CD4-positive, alpha-beta T cell treated with Interferon gamma for 1 hour (primary cell): Measurements from ENCODE around the gene IMMP2L.
"Not testable (repeated sequence)": the region's sequence is repeated elsewhere in the genome, so short reads cannot be mapped to it uniquely, and the experiment has no call there.

ENCODE experiments used
- DNase-seq: peaks from one replicate; pipeline ENCODE4 v3.0.0-alpha.2; 2020

Gene IMMP2L

DNA sequence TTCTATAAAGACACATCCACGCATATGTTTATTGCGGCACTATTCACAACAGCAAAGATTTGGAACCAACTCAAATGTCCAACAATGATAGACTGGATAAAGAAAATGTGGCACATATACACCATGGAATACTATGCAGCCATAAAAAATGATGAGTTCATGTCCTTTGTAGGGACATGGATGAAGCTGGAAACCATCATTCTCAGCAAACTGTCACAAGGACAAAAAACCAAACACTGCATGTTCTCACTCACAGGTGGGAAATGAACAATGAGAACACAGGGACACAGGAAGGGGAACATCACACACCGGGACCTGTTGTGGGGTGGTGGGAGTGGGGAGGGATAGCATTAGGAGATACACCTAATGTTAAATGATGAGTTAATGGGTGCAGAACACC lies 238.6 kb downstream of the IMMP2L start:
- DNase-seq = not testable (repeated sequence)

GRCh38 chr7:111320133-111320532 lies 242.2 kb downstream of the IMMP2L start:
- DNase-seq = no peak

GRCh38 chr7:111312966-111313365 lies 249.3 kb downstream of the IMMP2L start:
- no peak for DNase-seq

- DNase-seq = no peak
Observed at GRCh38 chr7:111308691-111309090, 253.6 kb downstream of the IMMP2L start.

DNA sequence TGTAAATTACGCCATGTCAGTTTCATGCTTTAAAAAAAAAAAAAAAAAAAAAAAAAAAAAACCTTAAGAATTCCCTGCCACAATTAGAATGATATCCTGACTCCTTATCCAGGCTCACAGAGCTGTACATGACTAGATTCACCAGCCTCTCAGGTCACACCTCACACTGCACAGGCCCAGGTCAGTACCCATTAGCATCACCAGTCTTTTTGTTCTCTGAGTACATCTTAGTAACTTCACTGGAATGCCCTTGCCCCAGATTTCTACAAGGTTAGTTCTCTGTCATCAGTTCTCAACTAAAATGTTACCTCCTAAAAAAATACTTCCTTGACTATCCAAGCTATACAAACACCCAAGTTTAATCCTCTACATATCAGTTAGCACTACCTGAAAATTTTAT lies 260.4 kb downstream of the IMMP2L start:
- DNase-seq = no peak

GRCh38 chr7:111294494-111294893 lies 267.8 kb downstream of the IMMP2L start:
- DNase-seq = no peak

- DNase-seq = no peak
Observed at GRCh38 chr7:111292026-111292470, 270.2 kb downstream of the IMMP2L start.

- no peak for DNase-seq
Observed at GRCh38 chr7:111290982-111291381, 271.3 kb downstream of the IMMP2L start.

GRCh38 chr7:111290419-111290818 lies 271.9 kb downstream of the IMMP2L start:
- DNase-seq = no peak

DNA sequence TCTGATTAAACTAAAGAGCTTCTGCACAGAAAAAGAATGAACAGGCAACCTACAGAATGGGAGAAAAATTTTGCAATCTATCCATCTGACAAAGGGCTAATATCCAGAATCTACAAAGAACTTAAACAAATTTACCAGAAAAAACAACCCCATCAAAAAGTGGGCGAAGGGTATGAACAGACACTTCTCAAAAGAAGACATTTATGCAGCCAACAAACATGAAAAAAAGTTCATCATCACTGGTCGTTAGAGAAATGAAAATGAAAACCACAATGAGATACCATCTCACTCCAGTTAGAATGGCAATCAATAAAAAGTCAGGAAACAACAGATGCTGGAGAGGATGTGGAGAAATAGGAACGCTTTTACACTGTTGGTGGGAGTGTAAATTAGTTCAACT lies 273.9 kb downstream of the IMMP2L start:
- DNase-seq = not testable (repeated sequence)

DNA sequence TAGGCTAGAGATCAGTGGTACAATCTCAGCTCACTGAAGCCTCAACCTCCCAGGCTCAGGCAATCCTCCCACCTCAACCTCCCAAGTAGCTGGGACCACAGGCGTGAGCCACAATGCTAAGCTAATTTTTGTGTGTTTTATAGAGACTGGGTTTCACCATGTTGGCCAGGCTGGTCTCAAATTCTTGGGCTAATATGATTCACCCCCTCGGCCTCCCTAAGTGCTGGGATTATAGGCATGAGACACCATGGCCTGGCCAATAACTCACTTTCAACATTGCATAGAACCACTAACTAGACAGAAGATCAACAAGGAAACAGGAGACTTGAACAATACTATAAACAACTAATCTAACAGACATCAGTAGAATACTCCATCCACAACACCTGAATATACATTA lies 279.7 kb downstream of the IMMP2L start:
- DNase-seq = no peak

GRCh38 chr7:111274857-111275256 lies 287.4 kb downstream of the IMMP2L start:
- DNase-seq = no peak

DNA sequence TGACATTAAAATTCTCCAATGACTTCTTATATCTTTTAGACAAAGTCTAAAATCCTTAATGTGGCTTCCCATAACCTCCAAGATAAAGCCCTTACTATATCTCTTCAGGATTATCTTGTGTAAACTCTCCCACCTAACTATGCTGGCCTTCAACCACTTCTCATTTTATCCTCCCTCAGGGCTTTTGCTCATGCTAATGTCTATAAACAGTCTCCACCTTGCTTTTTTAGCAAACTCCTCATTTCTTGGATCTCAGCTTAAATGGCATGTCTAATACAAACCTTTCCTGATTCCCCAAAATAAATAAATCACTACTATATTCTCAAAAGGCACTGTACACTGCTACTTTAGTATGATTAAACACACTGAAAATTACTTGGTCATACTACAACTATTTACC lies 290.2 kb downstream of the IMMP2L start:
- DNase-seq = no peak

- DNase-seq = not testable (repeated sequence)
Observed at GRCh38 chr7:111270794-111271193, 291.5 kb downstream of the IMMP2L start.

DNA sequence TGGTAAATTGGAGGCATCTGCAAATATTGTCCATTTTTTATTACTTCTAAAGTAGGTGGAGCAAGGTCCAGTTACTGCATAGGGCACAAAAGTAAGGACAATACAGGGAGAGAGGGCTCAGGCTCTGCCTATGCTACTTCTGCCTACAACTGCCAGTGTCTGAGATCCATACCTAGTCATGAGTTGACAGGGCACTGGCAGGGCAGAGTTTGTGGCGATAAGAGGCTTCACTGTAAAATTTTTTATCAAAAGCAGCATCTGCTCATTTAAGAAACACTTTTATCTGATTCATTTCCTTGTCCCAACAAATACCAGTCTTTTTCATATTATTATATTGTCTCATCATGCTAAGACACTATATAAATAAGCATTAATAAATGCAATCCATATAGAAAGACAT lies 293.4 kb downstream of the IMMP2L start:
- no peak for DNase-seq

- DNase-seq = no peak
Observed at GRCh38 chr7:111266613-111267012, 295.7 kb downstream of the IMMP2L start.

- no peak for DNase-seq
Observed at GRCh38 chr7:111265394-111265793, 296.9 kb downstream of the IMMP2L start.

DNA sequence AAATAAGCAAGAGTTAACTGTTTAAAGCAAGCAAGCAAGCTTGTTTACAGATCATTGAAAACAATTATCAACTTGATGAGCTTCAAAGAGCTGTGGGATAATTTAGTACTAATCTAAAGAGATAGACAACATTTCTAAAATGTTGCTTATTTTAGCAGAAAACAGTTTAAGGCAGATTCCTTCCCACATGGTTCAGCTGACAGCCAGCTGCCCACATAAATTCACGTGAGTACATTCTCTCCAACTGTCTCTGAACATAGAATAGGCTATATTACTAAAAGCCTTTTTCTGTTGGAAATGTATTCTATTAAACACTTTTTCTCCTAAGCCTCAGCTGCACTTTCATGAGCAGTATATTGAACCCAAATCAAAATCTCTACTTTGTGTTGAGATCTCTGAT lies 297.3 kb downstream of the IMMP2L start:
- no peak for DNase-seq

GRCh38 chr7:111264111-111264868 lies 298.0 kb downstream of the IMMP2L start:
- no peak for DNase-seq

- no peak for DNase-seq
Observed at GRCh38 chr7:111262293-111263116, 299.8 kb downstream of the IMMP2L start.

DNA sequence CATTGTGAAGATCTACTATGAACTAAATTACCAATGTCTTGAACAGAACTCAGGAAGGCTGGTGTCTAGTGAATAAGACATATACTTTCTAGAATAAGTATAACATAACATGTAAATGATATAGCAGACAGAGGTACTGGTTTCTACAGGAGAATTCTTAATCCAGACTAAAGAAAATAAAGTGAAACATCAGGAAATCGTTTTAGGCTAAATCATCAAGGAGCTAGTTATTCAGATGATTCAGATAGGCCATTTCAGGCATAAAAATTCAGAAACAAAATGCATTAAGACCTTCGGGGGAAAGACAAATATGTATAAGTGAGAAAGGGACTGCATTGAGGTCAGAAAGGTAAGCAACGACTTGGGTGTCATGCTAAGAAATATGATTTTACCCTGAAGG lies 300.8 kb downstream of the IMMP2L start:
- DNase-seq = no peak

DNA sequence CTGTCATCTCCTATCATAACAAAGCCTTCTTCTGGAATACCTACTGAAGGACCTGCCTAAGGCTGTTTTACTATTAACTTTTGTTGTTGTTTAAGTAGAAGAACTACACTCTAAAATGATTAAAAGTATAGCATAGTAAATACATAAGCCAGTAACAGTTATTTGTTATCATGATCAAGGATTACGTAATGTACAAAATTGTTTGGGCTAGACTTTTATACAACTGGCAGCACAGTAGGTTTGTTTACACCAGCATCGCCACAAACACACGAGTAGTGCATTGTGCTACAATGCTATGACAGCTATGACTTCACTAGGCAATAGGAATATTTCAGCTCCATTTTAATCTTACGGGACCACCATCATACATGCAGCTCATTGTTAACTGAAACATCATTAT lies 302.3 kb downstream of the IMMP2L start:
- DNase-seq = no peak

DNA sequence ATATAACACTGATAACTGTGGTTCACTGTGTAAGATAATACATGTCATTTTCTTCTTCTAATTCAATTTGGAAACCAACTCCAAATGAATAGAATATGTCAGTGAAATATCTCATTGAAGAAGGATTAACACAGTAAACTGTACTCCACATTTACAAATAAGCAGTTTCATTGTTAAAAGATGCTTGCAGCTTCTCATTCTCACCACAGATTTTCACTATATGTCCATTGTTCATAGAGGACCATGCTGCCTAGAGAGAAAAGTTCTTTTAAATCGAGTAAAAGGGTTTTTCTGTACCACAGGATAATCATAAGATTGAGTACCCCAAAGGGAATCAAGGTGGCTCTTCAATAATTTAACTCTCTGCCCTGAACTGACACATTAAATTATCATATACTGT lies 305.9 kb downstream of the IMMP2L start:
- no peak for DNase-seq

- no peak for DNase-seq
Observed at GRCh38 chr7:111255576-111255975, 306.7 kb downstream of the IMMP2L start.
